SK-N-SH treated with all-trans-retinoic acid at 6 μM for 48 hours (cell line): ENCODE measurements around the gene UNC13B.
"Not testable (repeated sequence)": the region's sequence is repeated elsewhere in the genome, so short reads cannot be mapped to it uniquely, and the experiment has no call there.

ENCODE experiments used
- ATAC-seq: fragments of 200-7000 bp; cut with Tn5 transposase; 3 replicates; pipeline ENCODE4 v1.9.1; 2020; ENCODE audit warnings: mild to moderate bottlenecking, moderate library complexity
- ARNTL ChIP-seq: fragments of 450-650 bp; formaldehyde crosslinking; IDR thresholded peaks from 2 replicates; pipeline ENCODE4 v1.5.0; 2020; ENCODE audit warnings: low read depth, mild to moderate bottlenecking, moderate library complexity, borderline replicate concordance
- BACH2 ChIP-seq: fragments of 250-450 bp; sonication (Bioruptor Pico); IDR thresholded peaks from 2 replicates; pipeline ENCODE4 v1.9.0; 2021; ENCODE audit warnings: mild to moderate bottlenecking, borderline replicate concordance
- CREB5 ChIP-seq: fragments of 250-450 bp; sonication (Bioruptor Pico); IDR thresholded peaks from 2 replicates; pipeline ENCODE4 v1.5.1; 2020; ENCODE audit warnings: low read depth, mild to moderate bottlenecking, moderate library complexity
- CSDC2 ChIP-seq: fragments of 250-450 bp; sonication (Bioruptor Pico); IDR thresholded peaks from 2 replicates; pipeline ENCODE4 v1.5.0; 2020; ENCODE audit warnings: mild to moderate bottlenecking, moderate library complexity
- CSRNP3 ChIP-seq: fragments of 250-450 bp; sonication (Bioruptor Pico); IDR thresholded peaks from 2 replicates; pipeline ENCODE4 v1.5.1; 2021; ENCODE audit warnings: mild to moderate bottlenecking, moderate library complexity
- ESRRG ChIP-seq: fragments of 250-450 bp; sonication (Bioruptor Pico); IDR thresholded peaks from 2 replicates; pipeline ENCODE4 v1.6.1; 2021; ENCODE audit warnings: mild to moderate bottlenecking
- GLIS3 ChIP-seq: fragments of 250-450 bp; sonication (Bioruptor Pico); IDR thresholded peaks from 2 replicates; pipeline ENCODE4 v1.5.0; 2020; ENCODE audit warnings: mild to moderate bottlenecking, moderate library complexity
- ISL1 ChIP-seq: fragments of 250-450 bp; sonication (Bioruptor Pico); IDR thresholded peaks from 2 replicates; pipeline ENCODE4 v2.1.2; 2022; ENCODE audit warnings: mild to moderate bottlenecking, moderate library complexity
- OSR1 ChIP-seq: fragments of 250-450 bp; sonication (Bioruptor Pico); IDR thresholded peaks from 2 replicates; pipeline ENCODE4 v1.8.0; 2022; ENCODE audit warnings: moderate library complexity, mild to moderate bottlenecking, inconsistent platforms
- PATZ1 ChIP-seq: fragments of 250-450 bp; sonication (Bioruptor Pico); IDR thresholded peaks from 2 replicates; pipeline ENCODE4 v1.8.0; 2020; ENCODE audit warnings: mild to moderate bottlenecking, moderate library complexity, borderline replicate concordance
- POU6F1 ChIP-seq: fragments of 250-450 bp; sonication (Bioruptor Pico); IDR thresholded peaks from 2 replicates; pipeline ENCODE4 v1.8.0; 2021; ENCODE audit warnings: low read depth, mild to moderate bottlenecking, moderate library complexity, borderline replicate concordance
- PPARA ChIP-seq: fragments of 250-450 bp; sonication (Bioruptor Pico); IDR thresholded peaks from 2 replicates; pipeline ENCODE4 v1.5.0; 2020; ENCODE audit warnings: mild to moderate bottlenecking, borderline replicate concordance
- RARB ChIP-seq: fragments of 250-450 bp; sonication (Bioruptor Pico); IDR thresholded peaks from 2 replicates; pipeline ENCODE4 v1.8.0; 2021; ENCODE audit warnings: mild to moderate bottlenecking, moderate library complexity
- SNAI2 ChIP-seq: fragments of 250-450 bp; sonication (Bioruptor Pico); IDR thresholded peaks from 2 replicates; pipeline ENCODE4 v1.5.0; 2020; ENCODE audit warnings: mild to moderate bottlenecking, moderate library complexity
- TCF4 ChIP-seq: fragments of 250-450 bp; sonication (Bioruptor Pico); IDR thresholded peaks from 2 replicates; pipeline ENCODE4 v1.8.0; 2021; ENCODE audit warnings: mild to moderate bottlenecking, moderate library complexity, borderline replicate concordance
- TOX ChIP-seq: fragments of 250-450 bp; sonication (Bioruptor Pico); IDR thresholded peaks from 2 replicates; pipeline ENCODE4 v1.8.0; 2021; ENCODE audit warnings: mild to moderate bottlenecking, moderate library complexity, borderline replicate concordance
- TSHZ2 ChIP-seq: fragments of 250-450 bp; sonication (Bioruptor Pico); IDR thresholded peaks from 2 replicates; pipeline ENCODE4 v1.5.0; 2020; ENCODE audit warnings: mild to moderate bottlenecking, moderate library complexity
- ZFP3 ChIP-seq: fragments of 250-450 bp; sonication (Bioruptor Pico); IDR thresholded peaks from 2 replicates; pipeline ENCODE4 v1.5.0; 2020; ENCODE audit warnings: mild to moderate bottlenecking, moderate library complexity
- ZFP30 ChIP-seq: fragments of 450-650 bp; formaldehyde crosslinking; IDR thresholded peaks from 2 replicates; pipeline ENCODE4 v1.5.0; 2022; ENCODE audit warnings: mild to moderate bottlenecking, moderate library complexity
- ZNF70 ChIP-seq: fragments of 450-650 bp; formaldehyde crosslinking; IDR thresholded peaks from 2 replicates; pipeline ENCODE4 v1.5.0; 2020; ENCODE audit warnings: mild to moderate bottlenecking, moderate library complexity
- ZNF8 ChIP-seq: fragments of 450-650 bp; formaldehyde crosslinking; IDR thresholded peaks from 2 replicates; pipeline ENCODE4 v1.5.0; 2020; ENCODE audit warnings: mild to moderate bottlenecking, moderate library complexity

Gene UNC13B

GRCh38 chr9:35140093-35140492, 21.7 kb upstream of the UNC13B start:
- TF ChIP-seq ZFP30 (CRISPR knock-in tag): no peak
- no peak for TF ChIP-seq ZNF8
- TF ChIP-seq RARB (CRISPR knock-in tag): no peak
- TF ChIP-seq PATZ1: no peak
- no peak for TF ChIP-seq ZFP3 (CRISPR knock-in tag)
- no peak for TF ChIP-seq BACH2
- no peak for TF ChIP-seq SNAI2 (CRISPR knock-in tag)
- no peak for TF ChIP-seq CSDC2 (CRISPR knock-in tag)
- TF ChIP-seq CSRNP3 (CRISPR knock-in tag): no peak
- TF ChIP-seq GLIS3 (CRISPR knock-in tag): no peak
- TF ChIP-seq CREB5: no peak
- ATAC-seq: no peak

- TF ChIP-seq SNAI2 (CRISPR knock-in tag) (no peak), CSRNP3 (CRISPR knock-in tag) (no peak), TOX (CRISPR knock-in tag) (no peak), ESRRG (no peak), POU6F1 (CRISPR knock-in tag) (no peak), ZFP3 (CRISPR knock-in tag) (no peak), PPARA (CRISPR knock-in tag) (no peak), ZFP30 (CRISPR knock-in tag) (no peak), ZNF8 (no peak), OSR1 (CRISPR knock-in tag) (no peak), CSDC2 (CRISPR knock-in tag) (no peak), CREB5 (no peak), TCF4 (CRISPR knock-in tag) (no peak), PATZ1 (no peak), TSHZ2 (CRISPR knock-in tag) (no peak), ZNF70 (CRISPR knock-in tag) (no peak), ARNTL (CRISPR knock-in tag) (no peak), ISL1 (no peak), BACH2 (no peak)
- ATAC-seq: no peak
Measured at GRCh38 chr9:35142037-35142436, 19.8 kb upstream of the UNC13B start.

GRCh38 chr9:35147941-35148563, 13.8 kb upstream of the UNC13B start:
- ATAC-seq: not testable (repeated sequence)
